ENCODE data around the gene PTPRB. TPM values are rescaled to one million over a fixed set of nuclear protein-coding genes. Genes with fewer than 3 reads are reported as not detected.

Gene PTPRB
- polyA plus RNA-seq, 3 donors, result not detected

- H3K27ac ChIP-seq (ENCODE audit: low read depth in 1 of 2, low read length in 2 of 2), result no peak overlapping the region
- H3K4me1 ChIP-seq (ENCODE audit: control insufficient read depth in 1 of 2, insufficient read depth in 2 of 2, low read length in 2 of 2), result no peaks in the 10 kb centered on the region
- H3K4me3 ChIP-seq (replicated peaks in 1 of 3; ENCODE audit: low read depth in 2 of 3, low read length in 3 of 3), result no peak overlapping the region
- no peaks in the 10 kb centered on the region for H3K79me2 ChIP-seq (ENCODE audit: insufficient read depth, low read length)
- no peaks in the 10 kb centered on the region for H3K27me3 ChIP-seq (ENCODE audit: control insufficient read depth in 2 of 2, insufficient read depth in 2 of 2, low read length in 2 of 2)
- H3K9ac ChIP-seq (ENCODE audit: insufficient read depth, low read length, poor library complexity, severe bottlenecking), result no peak overlapping the region
- H3K9me3 ChIP-seq (replicated peaks in 1 of 2; ENCODE audit: control insufficient read depth in 1 of 2, insufficient read depth in 1 of 2, low read length in 2 of 2), result no peaks in the 10 kb centered on the region
- H3K4me1 Mint-ChIP-seq, result peaks cover 3% of the 10 kb centered on the region
- H3K4me3 Mint-ChIP-seq, result no peak overlapping the region
- H3K4me2 ChIP-seq (replicated peaks; ENCODE audit: extremely low read depth, low read length, poor library complexity, severe bottlenecking), result no peak overlapping the region
- peaks cover 0 to 5% (median 2%) of the 10 kb centered on the region in 3 donors for H3K27me3 Mint-ChIP-seq (ENCODE audit: low read depth in 3 of 3)
- no peak for TF ChIP-seq CTCF (IDR thresholded peaks at IDR 0.05)
- H3K27ac Mint-ChIP-seq, result no peak overlapping the region
- H3K36me3 ChIP-seq (replicated peaks in 1 of 2; ENCODE audit: control insufficient read depth in 1 of 2, insufficient read depth in 2 of 2, low read length in 2 of 2), result no peaks in the 10 kb centered on the region
- intact Hi-C loops (cut with micrococcal nuclease), result no loop called here
- H3K36me3 Mint-ChIP-seq, result no peaks in the 10 kb centered on the region
- no peak overlapping the region for H2AFZ ChIP-seq (ENCODE audit: insufficient read depth, low read depth, low read length, poor library complexity, severe bottlenecking)
- no peak for DNase-seq
- 85% methylated on average over 2 of the region's 2 CpGs for whole genome bisulfite sequencing (ENCODE audit: insufficient coverage)
- peaks cover 0 to 2% (median 0%) of the 10 kb centered on the region in 7 donors for H3K9me3 Mint-ChIP-seq
- no peaks in the 10 kb centered on the region for H4K20me1 ChIP-seq (ENCODE audit: insufficient read depth, low read length)
Observed at GRCh38 chr12:70641691-70642090, 4.5 kb upstream of the PTPRB start.

GRCh38 chr12:70640901-70641300, 3.7 kb upstream of the PTPRB start:
- H3K36me3 Mint-ChIP-seq, result no peaks in the 10 kb centered on the region
- no peak for DNase-seq
- no peaks in the 10 kb centered on the region for H3K4me1 ChIP-seq (ENCODE audit: control insufficient read depth in 1 of 2, insufficient read depth in 2 of 2, low read length in 2 of 2)
- no peaks in the 10 kb centered on the region for H3K36me3 ChIP-seq (replicated peaks in 1 of 2; ENCODE audit: control insufficient read depth in 1 of 2, insufficient read depth in 2 of 2, low read length in 2 of 2)
- 100% methylated on average over 1 of the region's 1 CpG for WGBS (ENCODE audit: insufficient coverage)
- intact Hi-C loops (cut with micrococcal nuclease), result no loop called here
- no peak overlapping the region for H3K4me3 Mint-ChIP-seq
- no peak overlapping the region for H3K27ac ChIP-seq (ENCODE audit: low read depth in 1 of 2, low read length in 2 of 2)
- peaks cover 0 to 2% (median 0%) of the 10 kb centered on the region in 7 donors for H3K9me3 Mint-ChIP-seq
- H3K27ac Mint-ChIP-seq, result no peak overlapping the region
- H3K27me3 Mint-ChIP-seq (ENCODE audit: low read depth in 3 of 3), result peaks cover 0 to 3% (median 2%) of the 10 kb centered on the region in 3 donors
- no peak overlapping the region for H3K4me2 ChIP-seq (replicated peaks; ENCODE audit: extremely low read depth, low read length, poor library complexity, severe bottlenecking)
- H3K9ac ChIP-seq (ENCODE audit: insufficient read depth, low read length, poor library complexity, severe bottlenecking), result no peak overlapping the region
- TF ChIP-seq CTCF (IDR thresholded peaks at IDR 0.05), result no peak
- H3K79me2 ChIP-seq (ENCODE audit: insufficient read depth, low read length), result no peaks in the 10 kb centered on the region
- no peak overlapping the region for H3K4me3 ChIP-seq (replicated peaks in 1 of 3; ENCODE audit: low read depth in 2 of 3, low read length in 3 of 3)
- H4K20me1 ChIP-seq (ENCODE audit: insufficient read depth, low read length), result no peaks in the 10 kb centered on the region
- no peaks in the 10 kb centered on the region for H3K27me3 ChIP-seq (ENCODE audit: control insufficient read depth in 2 of 2, insufficient read depth in 2 of 2, low read length in 2 of 2)
- H3K4me1 Mint-ChIP-seq, result peaks cover under 1% of the 10 kb centered on the region
- H3K9me3 ChIP-seq (replicated peaks in 1 of 2; ENCODE audit: control insufficient read depth in 1 of 2, insufficient read depth in 1 of 2, low read length in 2 of 2), result no peaks in the 10 kb centered on the region
- H2AFZ ChIP-seq (ENCODE audit: insufficient read depth, low read depth, low read length, poor library complexity, severe bottlenecking), result no peak overlapping the region
